NCI-H1417 treated with DMSO at 0.1 percent for 48 hours (cell line): ENCODE measurements around the gene MAFF.
"Not testable (repeated sequence)": the region's sequence is repeated elsewhere in the genome, so short reads cannot be mapped to it uniquely, and the experiment has no call there.

Source experiments
- DNase-seq: peaks from one replicate; lab custom pipeline; 2025; lab: John Stamatoyannopoulos, UW

MAFF gene

DNA sequence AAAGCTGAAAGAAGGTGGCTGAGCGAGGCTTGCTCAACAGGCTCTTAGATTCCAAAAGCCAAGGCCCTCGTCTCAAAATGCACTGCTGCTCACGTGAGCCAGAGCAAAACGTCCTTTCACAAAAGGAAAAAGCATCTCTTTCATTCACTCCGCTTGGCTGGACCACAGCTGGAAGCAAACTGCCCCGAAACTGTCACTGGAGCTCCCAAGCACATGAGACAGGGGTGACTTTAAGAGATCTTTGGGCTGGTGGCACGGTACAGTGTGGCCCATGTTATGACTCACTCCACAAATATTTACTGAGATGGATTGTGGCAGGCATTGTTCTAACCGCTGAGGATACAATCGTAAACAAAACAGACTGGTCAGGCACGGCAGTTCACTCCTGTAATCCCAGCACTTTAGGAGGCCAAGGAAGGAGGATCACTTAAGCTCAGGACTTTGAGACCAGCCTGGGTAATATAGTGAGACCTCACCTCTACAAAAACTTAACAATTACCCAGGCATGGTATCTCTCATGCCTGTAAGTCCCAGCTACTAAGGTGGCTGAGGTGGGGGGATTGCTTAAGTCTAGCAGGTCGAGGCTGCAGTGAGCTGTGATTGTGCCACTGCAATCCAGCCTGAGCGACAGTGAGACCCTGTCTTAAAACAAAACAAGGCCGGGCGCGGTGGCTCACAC, 23.7 kb upstream of the MAFF start:
- no peak for DNase-seq

GRCh38 chr22:38178605-38178937, 23.2 kb upstream of the MAFF start:
- not testable (repeated sequence) for DNase-seq

DNA sequence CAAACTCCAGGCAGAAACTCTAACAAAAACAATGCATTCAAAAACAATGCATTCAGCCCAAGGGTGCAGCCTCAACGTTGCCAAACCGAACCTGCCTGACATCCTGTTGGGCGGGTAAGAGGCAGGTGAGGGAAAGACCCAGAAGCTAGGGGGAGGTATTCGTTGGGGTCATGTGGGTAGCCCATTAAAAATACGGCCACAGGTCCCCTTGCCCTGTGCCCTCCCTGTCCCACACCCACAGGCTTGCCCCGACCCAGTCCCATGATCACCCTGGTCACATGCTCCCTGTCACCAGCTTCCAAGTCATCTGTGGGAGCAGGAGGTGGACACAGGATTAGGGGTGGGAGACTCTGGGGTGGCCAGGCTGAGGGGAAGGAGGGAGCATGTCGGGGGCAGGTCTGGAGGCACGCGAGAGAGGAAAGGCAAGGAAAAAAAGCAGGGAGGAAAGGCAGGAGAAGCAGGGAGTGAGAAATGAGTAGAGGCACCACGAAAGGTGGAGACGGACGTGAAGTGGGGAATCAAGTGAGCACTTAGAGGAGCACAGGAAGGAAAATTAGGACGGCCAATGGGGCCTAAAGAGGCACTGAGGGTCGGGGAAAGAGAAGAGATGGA, 20.8 kb upstream of the MAFF start:
- no peak for DNase-seq

- DNase-seq, result peak; percentile 84
Measured at GRCh38 chr22:38181453-38182200, 20.2 kb upstream of the MAFF start, which contains the start of gene PLA2G6. Gene PLA2G6 (minus strand): TSS chr22:38181830. CDS start chr22:38169426, 12,404 bp downstream.

GRCh38 chr22:38184788-38185187, 17.0 kb upstream of the MAFF start:
- DNase-seq, result no peak

DNA sequence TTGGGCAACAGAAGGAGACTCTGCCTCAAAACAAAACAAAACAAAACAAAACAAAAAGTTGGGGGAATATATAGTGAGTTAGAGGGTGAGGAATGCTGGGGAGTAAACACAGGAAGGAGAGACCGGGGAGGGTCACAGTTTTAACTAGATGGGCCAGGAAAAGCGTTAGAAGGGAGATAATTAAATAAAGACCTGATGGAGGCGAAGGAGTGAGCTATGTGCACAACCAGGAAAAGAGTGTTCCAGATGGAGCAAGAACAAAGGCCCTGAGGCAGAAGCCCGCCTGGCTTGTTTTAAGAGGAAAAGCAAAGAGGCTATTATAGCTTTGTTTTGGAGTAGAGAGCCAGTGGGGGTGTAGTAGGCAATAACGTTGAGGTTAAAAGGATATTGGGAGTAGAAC, 15.4 kb upstream of the MAFF start:
- DNase-seq, result no peak

DNA sequence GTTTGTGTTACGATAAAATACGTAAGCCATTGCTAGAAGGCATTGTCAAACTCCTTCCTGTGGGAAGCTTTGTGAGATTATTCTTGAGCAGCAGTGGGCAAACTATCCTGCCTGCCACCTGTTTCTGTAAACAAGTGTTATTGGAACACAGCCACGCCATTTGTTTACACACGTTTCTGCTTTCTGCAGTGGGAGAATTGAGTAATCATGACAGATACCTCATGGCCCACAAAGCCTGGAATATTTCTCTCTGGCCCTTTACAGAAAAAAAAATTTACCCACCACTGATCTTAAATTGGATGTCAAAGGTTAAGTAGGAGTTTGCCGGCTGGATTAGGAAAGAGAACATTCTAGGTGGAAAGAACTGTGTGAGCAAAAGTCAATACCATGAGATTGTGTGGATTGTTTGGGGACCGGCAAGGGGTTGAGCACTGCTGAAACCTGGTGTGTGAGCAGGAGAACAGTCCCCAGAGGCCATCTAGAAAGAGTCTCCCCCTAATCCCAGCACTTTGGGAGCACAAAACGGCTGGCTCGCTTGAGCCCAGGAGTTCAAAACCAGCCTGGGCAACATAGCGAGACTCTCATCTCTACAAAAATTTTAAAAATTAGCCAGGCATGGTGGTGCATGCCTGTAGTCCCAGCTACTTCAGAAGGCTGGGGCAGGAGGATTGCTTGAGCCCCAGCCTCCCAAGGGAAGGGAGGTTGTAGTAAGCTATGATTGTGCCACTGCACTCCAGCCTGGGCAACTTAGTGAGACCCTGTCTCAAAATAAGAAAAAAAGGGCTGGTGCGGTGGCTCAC, 14.2 kb upstream of the MAFF start:
- DNase-seq, result no peak

DNA sequence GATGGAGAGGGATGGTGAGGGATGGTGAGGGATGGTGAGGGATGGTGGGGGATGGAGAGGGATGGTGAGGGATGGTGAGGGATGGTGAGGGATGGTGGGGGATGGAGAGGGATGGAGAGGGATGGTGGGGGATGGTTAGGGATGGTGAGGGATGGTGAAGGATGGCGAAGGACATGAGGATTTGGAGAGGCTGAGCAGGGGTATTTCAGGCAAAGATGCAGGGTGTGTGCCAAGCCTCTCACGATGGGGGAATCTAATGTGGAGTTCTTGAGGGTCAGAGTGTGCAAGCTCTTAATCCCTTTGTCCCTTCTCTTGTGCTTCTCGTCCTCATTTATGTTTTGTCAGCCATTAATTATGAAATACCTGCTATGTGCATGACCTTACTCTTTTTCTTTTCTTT, 12.7 kb upstream of the MAFF start:
- no peak for DNase-seq

DNA sequence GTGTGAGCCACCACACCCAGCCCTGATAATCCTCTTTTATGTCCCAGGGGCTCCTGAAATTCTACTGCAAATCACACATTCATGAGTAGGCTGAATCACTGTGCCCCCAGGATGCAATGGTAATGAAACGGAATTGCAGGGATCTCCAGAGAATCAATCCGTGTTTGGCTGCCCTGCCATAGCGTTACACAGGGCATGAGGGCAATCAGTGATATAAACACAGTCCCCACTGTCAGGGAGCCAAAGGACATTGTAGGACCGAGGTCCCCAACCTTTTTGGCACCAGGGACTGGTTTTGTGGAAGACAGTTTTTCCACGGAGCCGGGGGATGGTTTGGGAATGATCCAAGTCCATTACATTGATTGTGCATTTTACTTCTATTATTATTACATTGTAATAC, 11.2 kb upstream of the MAFF start:
- DNase-seq, result no peak

DNA sequence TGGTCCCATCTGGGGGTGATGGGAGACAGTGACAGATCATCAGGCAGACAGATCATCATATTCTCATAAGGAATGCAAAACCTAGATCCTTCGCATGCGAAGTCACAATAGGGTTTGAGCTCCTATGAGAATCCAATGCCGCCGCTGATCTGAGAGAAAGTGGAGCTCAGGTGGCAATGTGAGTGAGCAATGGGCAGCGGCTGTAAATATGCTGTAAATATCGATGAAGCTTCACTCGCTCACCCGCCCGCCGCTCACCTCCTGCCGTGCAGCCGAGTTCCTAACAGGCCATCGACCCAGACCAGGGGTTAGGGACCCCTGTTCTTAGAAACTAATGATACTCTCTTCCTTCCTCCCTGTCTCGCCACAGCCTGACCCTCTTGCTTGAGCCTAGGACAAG, 10.7 kb upstream of the MAFF start:
- DNase-seq, result no peak

- no peak for DNase-seq
Measured at GRCh38 chr22:38191731-38192474, 9.9 kb upstream of the MAFF start.

GRCh38 chr22:38192475-38192863, 9.3 kb upstream of the MAFF start:
- no peak for DNase-seq

GRCh38 chr22:38193580-38193979, 8.2 kb upstream of the MAFF start:
- DNase-seq, result no peak

- DNase-seq, result no peak
Measured at GRCh38 chr22:38196791-38197419, 4.9 kb upstream of the MAFF start.

DNA sequence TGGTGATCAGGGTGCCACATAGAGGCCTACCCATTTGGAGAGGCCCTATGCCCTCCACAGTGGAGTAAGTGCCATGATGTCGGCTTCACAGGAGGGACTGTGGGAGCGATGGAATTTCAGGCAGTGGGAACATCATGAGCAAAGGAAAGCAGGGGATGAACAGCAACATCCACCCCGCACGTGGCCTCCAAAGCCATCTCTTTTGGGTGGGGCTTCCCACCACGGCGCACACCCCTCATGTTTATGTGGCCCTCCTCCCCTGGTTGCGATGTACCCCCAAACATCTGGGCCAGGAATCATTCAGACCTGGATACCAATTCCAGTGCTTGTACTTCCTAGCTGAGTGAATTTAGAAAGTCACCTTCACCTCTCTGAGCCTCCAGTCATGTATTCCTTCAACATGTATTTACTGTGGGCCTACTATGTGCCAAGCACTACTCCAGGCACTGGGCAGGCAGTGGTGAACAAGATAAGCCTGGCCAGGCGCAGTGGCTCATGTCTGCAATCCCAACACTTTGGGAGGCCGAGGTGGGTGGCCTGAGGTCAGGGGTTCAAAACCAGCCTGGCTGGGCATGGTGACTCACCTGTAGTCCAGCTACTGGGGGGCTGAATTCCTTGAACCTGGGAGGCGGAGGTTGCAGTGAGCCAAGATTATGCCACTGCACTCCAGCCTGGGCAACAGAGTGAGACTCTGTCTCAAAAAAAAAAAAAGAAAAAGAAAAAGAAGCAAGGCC, 1.8 kb upstream of the MAFF start:
- DNase-seq, result no peak

DNA sequence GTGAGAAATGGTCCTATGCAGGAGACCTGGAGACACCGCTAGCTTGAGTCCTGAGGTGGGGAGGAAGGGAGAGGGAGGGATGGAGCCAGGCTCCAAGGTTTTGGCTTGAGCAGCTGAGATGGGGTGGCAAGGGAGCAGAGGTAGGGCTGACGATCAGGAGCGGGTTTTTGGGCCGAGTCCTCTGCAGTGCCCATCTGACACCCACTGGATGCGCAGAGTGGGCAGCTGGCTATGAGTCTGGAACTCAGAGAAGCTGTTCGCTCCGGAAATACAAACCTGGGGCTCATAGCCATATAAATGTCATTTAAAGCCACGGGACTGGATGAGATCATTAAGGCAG, 453 bp upstream of the MAFF start:
- no peak for DNase-seq

GRCh38 chr22:38202437-38203089, 769 bp downstream of the MAFF start:
- DNase-seq, result no peak

DNA sequence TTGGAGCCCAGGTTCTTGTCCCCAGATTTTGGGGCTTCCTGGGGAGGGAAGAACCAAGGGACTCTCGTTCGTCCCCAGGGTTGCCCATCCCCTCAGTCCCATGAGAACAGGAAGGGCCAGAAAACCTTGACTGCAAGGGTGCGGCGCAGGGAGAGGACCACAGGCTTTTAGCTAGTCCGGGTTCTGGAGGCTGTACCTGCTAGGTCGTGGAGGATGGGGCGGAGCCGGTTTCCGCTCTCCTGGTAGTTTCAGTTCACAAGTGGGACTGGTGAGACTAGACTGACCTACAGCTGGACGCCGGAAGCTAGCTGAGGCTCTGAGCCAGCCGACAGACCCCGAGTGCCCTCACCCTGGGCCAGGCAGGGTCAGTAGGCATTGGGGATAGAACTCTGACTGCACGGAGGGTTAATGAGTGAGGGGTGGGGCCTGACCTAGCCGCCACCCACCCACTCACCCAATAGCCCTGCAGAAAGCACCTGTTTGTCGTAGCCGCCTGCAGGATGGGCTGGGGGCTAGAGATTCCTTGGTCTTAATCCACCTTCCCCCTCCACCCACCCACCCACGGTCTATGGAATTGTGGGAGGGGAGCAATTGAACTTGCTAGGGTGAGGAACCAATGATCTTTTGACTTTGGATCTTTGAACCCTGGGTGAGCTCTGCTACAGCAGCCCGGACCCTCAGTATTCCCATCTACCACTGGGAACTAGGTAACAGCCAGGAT, 1.5 kb downstream of the MAFF start:
- no peak for DNase-seq

GRCh38 chr22:38203855-38204514, 2.2 kb downstream of the MAFF start:
- DNase-seq, result no peak
